Nephron progenitor cell (in vitro differentiated cells): ENCODE data around the gene DKK2.

Experiments used
- DNase-seq: peaks from one replicate; pipeline ENCODE4 v3.0.0; 2021
- H3K27ac Mint-ChIP-seq: 2 replicates; pipeline ENCODE4 v1.8.0; 2021; ENCODE audit warnings: mild to moderate bottlenecking, moderate library complexity, mixed read lengths
- H3K27me3 Mint-ChIP-seq: 2 replicates; pipeline ENCODE4 v1.8.0; 2021; ENCODE audit warnings: mild to moderate bottlenecking, low read depth, mixed read lengths; ENCODE audit not compliant: poor library complexity
- H3K36me3 Mint-ChIP-seq: 2 replicates; pipeline ENCODE4 v1.8.0; 2021; ENCODE audit warnings: low read depth, mixed read lengths
- H3K4me1 Mint-ChIP-seq: 2 replicates; pipeline ENCODE4 v1.8.0; 2021; ENCODE audit warnings: mixed read lengths
- H3K4me3 Mint-ChIP-seq: 2 replicates; pipeline ENCODE4 v1.8.0; 2021; ENCODE audit warnings: mild to moderate bottlenecking, moderate library complexity, mixed read lengths
- H3K9me3 Mint-ChIP-seq: 2 replicates; pipeline ENCODE4 v1.8.0; 2021; ENCODE audit warnings: mild to moderate bottlenecking, moderate library complexity, mixed read lengths
- CTCF ChIP-seq: fragments of 200-600 bp; sonication (generic); IDR thresholded peaks from 2 replicates; pipeline ENCODE4 v1.5.0; 2021; ENCODE audit warnings: antibody characterized with exemption

Gene DKK2

GRCh38 chr4:107009196-107009968 lies 26.7 kb downstream of the DKK2 start:
- no peaks in the 10 kb centered on the region for H3K36me3 Mint-ChIP-seq
- TF ChIP-seq CTCF: no peak
- H3K9me3 Mint-ChIP-seq: no peaks in the 10 kb centered on the region
- DNase-seq: no peak
- no peaks in the 10 kb centered on the region for H3K4me1 Mint-ChIP-seq
- H3K27me3 Mint-ChIP-seq: peaks cover 3% of the 10 kb centered on the region
- H3K27ac Mint-ChIP-seq: no peak overlapping the region
- H3K4me3 Mint-ChIP-seq: no peak overlapping the region

DNA sequence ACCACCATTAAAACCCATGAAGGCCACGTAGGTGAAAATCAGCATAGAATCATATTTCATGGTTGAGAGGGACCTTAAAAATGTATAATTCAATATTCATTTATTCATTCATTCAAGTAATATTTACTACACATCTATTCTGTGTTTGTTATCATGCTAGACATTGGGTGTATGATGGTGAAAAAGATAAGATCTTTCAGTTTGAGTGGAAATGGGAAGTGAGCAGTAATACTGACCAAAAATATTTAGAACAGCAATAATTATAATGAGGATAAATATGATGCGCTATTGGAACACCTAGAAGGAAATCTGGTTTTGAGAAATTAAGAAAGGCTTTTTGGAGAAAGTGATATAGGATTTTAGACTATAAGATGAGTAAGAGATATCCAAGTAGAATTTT lies 28.0 kb downstream of the DKK2 start:
- H3K4me3 Mint-ChIP-seq: no peak overlapping the region
- no peaks in the 10 kb centered on the region for H3K27me3 Mint-ChIP-seq
- H3K9me3 Mint-ChIP-seq: no peaks in the 10 kb centered on the region
- no peak for DNase-seq
- no peaks in the 10 kb centered on the region for H3K4me1 Mint-ChIP-seq
- no peak overlapping the region for H3K27ac Mint-ChIP-seq
- no peaks in the 10 kb centered on the region for H3K36me3 Mint-ChIP-seq
- no peak for TF ChIP-seq CTCF

GRCh38 chr4:107006218-107006617 lies 29.9 kb downstream of the DKK2 start:
- no peak for TF ChIP-seq CTCF
- H3K27me3 Mint-ChIP-seq: no peaks in the 10 kb centered on the region
- H3K4me3 Mint-ChIP-seq: no peak overlapping the region
- H3K9me3 Mint-ChIP-seq: no peaks in the 10 kb centered on the region
- no peak for DNase-seq
- H3K27ac Mint-ChIP-seq: no peak overlapping the region
- H3K4me1 Mint-ChIP-seq: no peaks in the 10 kb centered on the region
- no peaks in the 10 kb centered on the region for H3K36me3 Mint-ChIP-seq

DNA sequence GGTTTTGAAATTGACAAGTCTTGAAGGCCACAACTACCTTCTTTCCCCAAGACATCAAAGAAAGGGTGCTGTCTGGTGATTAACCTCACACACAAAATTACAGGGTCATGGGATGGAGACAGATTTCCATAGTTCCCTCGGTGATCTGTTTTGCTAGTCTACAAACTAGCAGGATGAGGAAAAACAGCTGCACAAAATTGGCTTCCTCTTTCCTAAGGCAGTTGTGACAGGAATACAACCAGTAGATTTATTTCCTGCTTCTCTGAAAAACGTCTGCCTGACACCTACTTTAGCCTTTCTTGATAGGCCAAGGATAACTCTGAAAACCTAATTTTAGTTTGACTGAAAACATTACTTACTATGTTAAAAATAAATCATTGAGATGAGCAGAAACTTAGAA lies 39.6 kb downstream of the DKK2 start:
- H3K27me3 Mint-ChIP-seq: no peaks in the 10 kb centered on the region
- no peak overlapping the region for H3K27ac Mint-ChIP-seq
- DNase-seq: no peak
- no peak overlapping the region for H3K4me3 Mint-ChIP-seq
- H3K4me1 Mint-ChIP-seq: peaks cover 36% of the 10 kb centered on the region
- TF ChIP-seq CTCF: no peak
- no peaks in the 10 kb centered on the region for H3K9me3 Mint-ChIP-seq
- no peaks in the 10 kb centered on the region for H3K36me3 Mint-ChIP-seq

DNA sequence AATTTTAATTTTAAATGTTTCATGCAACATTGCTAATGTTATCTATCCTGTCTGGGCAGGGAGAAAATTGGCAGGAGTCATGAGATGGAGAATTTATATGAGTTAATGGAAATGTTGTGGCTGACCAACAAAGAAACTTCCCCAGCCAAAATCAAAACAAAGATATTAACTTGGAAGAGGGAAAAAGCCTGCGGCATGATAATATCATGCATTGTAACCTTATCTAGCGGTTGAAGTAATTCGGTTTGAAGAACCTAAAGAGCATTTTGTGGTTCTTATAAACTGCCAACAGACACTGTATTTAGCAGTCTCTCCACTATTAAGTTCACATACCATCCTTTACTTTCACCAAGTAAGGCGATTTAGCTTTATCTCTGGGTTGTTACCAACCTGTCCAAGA lies 42.3 kb downstream of the DKK2 start:
- no peak for TF ChIP-seq CTCF
- no peaks in the 10 kb centered on the region for H3K36me3 Mint-ChIP-seq
- no peak overlapping the region for H3K4me3 Mint-ChIP-seq
- H3K27ac Mint-ChIP-seq: no peak overlapping the region
- no peaks in the 10 kb centered on the region for H3K27me3 Mint-ChIP-seq
- peaks cover 36% of the 10 kb centered on the region for H3K4me1 Mint-ChIP-seq
- DNase-seq: no peak
- no peaks in the 10 kb centered on the region for H3K9me3 Mint-ChIP-seq

DNA sequence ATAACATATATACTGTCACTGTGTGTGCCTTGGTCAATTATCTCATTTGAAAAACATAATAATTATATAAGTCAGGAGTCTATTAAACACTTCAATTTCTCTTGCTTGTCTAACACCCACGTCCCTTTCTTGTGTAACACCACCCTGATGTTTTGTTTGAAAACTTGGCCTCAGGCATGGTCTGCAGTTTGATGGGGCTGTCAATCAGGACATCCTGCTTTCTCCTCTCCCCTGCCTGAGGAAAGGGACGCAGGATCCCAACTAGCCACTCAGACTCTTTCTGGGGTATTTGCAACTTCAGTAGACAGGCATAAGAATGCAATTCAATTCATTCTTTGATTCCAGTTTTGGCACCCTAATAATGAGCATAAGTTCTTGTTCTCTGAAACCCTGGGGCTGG lies 48.8 kb downstream of the DKK2 start:
- no peaks in the 10 kb centered on the region for H3K4me1 Mint-ChIP-seq
- no peaks in the 10 kb centered on the region for H3K27me3 Mint-ChIP-seq
- H3K36me3 Mint-ChIP-seq: no peaks in the 10 kb centered on the region
- DNase-seq: no peak
- no peak for TF ChIP-seq CTCF
- no peak overlapping the region for H3K4me3 Mint-ChIP-seq
- no peaks in the 10 kb centered on the region for H3K9me3 Mint-ChIP-seq
- H3K27ac Mint-ChIP-seq: no peak overlapping the region
